ENCODE measurements around the gene KLHL2.

The KLHL2 gene

GRCh38 chr4:165293927-165294649, 86.7 kb downstream of the KLHL2 start:
- peak overlapping the region in 9 of 11 experiments; percentile 1 to 75 (median 54); a peak in 12 of 22 replicates for H3K27ac ChIP-seq
- peaks cover 36 to 100% (median 87%) of the 10 kb centered on the region in 11 experiments for H3K36me3 ChIP-seq
- peaks cover 16 to 56% (median 29%) of the 10 kb centered on the region in 10 experiments for H3K4me1 ChIP-seq
- H3K27me3 ChIP-seq, result no peaks in the 10 kb centered on the region
- peak overlapping the region; percentile 24 to 87 (median 62); a peak in 21 of 22 replicates for H3K4me2 ChIP-seq
- peaks cover 0 to 71% (median 34%) of the 10 kb centered on the region in 11 experiments; a peak in 14 of 22 replicates for H4K20me1 ChIP-seq
- H3K4me3 ChIP-seq, result no peak overlapping the region
- H3K9me3 ChIP-seq (replicated peaks in 1 of 11), result no peaks in the 10 kb centered on the region
- no peak for TF ChIP-seq Cebpa-rat (IDR thresholded peaks at IDR 0.05)
- peak overlapping the region in 6 of 11 experiments; percentile 1 to 60 (median 38); a peak in 4 of 22 replicates for H3K9ac ChIP-seq

GRCh38 chr4:165294907-165295306, 87.5 kb downstream of the KLHL2 start:
- peak overlapping the region in 3 of 10 experiments; percentile 18 to 31 (median 24); a peak in 1 of 20 replicates for H3K4me3 ChIP-seq
- peaks cover 45 to 100% (median 90%) of the 10 kb centered on the region in 11 experiments for H3K36me3 ChIP-seq
- no peak for TF ChIP-seq Cebpa-rat (IDR thresholded peaks at IDR 0.05)
- H3K27me3 ChIP-seq, result no peaks in the 10 kb centered on the region
- peak overlapping the region in 7 of 11 experiments; percentile 1 to 60 (median 32); a peak in 7 of 22 replicates for H3K9ac ChIP-seq
- peaks cover 22 to 56% (median 36%) of the 10 kb centered on the region in 10 experiments for H3K4me1 ChIP-seq
- peak overlapping the region in 10 of 11 experiments; percentile 1 to 75 (median 54); a peak in 16 of 22 replicates for H3K27ac ChIP-seq
- H3K4me2 ChIP-seq, result peak overlapping the region; percentile 24 to 87 (median 62)
- H3K9me3 ChIP-seq (replicated peaks in 1 of 11), result no peaks in the 10 kb centered on the region
- peaks cover 2 to 66% (median 31%) of the 10 kb centered on the region in 11 experiments; a peak in 14 of 22 replicates for H4K20me1 ChIP-seq

DNA sequence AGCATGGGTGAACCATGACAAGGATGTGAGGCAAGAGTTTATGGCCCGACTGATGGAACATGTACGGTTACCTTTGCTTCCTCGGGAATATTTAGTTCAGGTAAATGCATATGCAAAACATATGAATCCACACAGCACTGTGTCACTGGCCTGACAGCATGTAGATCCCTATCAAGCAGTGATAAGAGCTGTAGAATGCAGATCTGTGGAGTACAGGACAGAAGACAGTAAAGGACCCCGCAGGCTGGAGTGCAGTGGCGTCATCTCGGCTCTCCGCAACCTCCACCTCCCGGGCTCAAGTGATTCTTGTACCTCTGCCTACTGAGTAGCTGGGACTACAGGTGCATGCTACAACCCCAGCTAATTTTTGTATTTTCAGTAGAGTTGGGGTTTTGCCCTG, 90.3 kb downstream of the KLHL2 start:
- no peak overlapping the region for H3K9ac ChIP-seq
- peaks cover 40 to 71% (median 57%) of the 10 kb centered on the region in 10 experiments for H3K4me1 ChIP-seq
- no peak overlapping the region for H3K4me3 ChIP-seq
- H4K20me1 ChIP-seq, result peaks cover 6 to 68% (median 26%) of the 10 kb centered on the region in 11 experiments; a peak in 13 of 22 replicates
- H3K4me2 ChIP-seq, result no peak overlapping the region
- no peaks in the 10 kb centered on the region for H3K27me3 ChIP-seq
- no peaks in the 10 kb centered on the region for H3K9me3 ChIP-seq (replicated peaks in 1 of 11)
- no peak for TF ChIP-seq Cebpa-rat (IDR thresholded peaks at IDR 0.05)
- H3K36me3 ChIP-seq, result peaks cover 45 to 99% (median 79%) of the 10 kb centered on the region in 11 experiments
- H3K27ac ChIP-seq, result 0 out of 22 replicates have a peak overlapping the region, but pooled peaks of 1 of the 11 experiments have one; percentile 26

GRCh38 chr4:165299399-165300060, 92.2 kb downstream of the KLHL2 start:
- H3K36me3 ChIP-seq, result peaks cover 64 to 99% (median 83%) of the 10 kb centered on the region in 11 experiments
- H3K4me2 ChIP-seq, result peak overlapping the region in 8 of 11 experiments; percentile 4 to 57 (median 28); a peak in 12 of 22 replicates
- no peak overlapping the region for H3K9ac ChIP-seq
- TF ChIP-seq Cebpa-rat (IDR thresholded peaks at IDR 0.05), result no peak
- H3K9me3 ChIP-seq (replicated peaks in 1 of 11), result no peaks in the 10 kb centered on the region; a peak in 1 of 22 replicates
- peaks cover 2 to 75% (median 21%) of the 10 kb centered on the region in 11 experiments; a peak in 13 of 22 replicates for H4K20me1 ChIP-seq
- peaks cover 32 to 53% (median 45%) of the 10 kb centered on the region in 10 experiments for H3K4me1 ChIP-seq
- no peaks in the 10 kb centered on the region for H3K27me3 ChIP-seq
- H3K4me3 ChIP-seq, result no peak overlapping the region
- peak overlapping the region in 3 of 11 experiments; percentile 30 to 50 (median 41); a peak in 5 of 22 replicates for H3K27ac ChIP-seq

DNA sequence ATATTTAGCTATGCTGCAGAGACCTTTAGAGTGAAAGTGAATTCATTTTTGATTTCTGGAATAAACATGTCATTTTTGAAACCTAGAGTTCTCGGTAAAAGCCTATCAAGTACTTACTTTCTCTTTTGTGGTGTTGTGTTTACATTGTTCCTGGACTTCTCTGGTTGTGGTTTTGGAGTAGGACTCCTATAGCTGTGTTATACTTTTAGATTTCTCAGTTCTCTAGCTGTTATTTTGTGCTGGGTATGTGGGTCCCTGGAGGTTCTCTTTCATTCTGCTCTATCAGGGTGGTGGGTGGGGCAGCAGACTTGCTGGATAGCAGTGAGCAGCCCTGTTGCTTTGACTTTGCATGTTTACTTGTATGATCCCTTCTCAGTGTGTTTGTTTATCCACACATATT, 94.5 kb downstream of the KLHL2 start:
- Histone ChIP-seq H3K4me2 (peak overlapping the region; percentile 13 to 77 (median 43); a peak in 17 of 22 replicates), H3K9me3 (replicated peaks in 1 of 11) (peaks cover 0 to 1% (median 0%) of the 10 kb centered on the region in 11 experiments; a peak in 2 of 22 replicates), H3K4me3 (peak overlapping the region in 2 of 10 experiments; percentile 28 to 36; a peak in 4 of 20 replicates), H3K36me3 (peaks cover 70 to 99% (median 87%) of the 10 kb centered on the region in 11 experiments), H3K27me3 (no peaks in the 10 kb centered on the region), H4K20me1 (peaks cover 0 to 65% (median 12%) of the 10 kb centered on the region in 11 experiments; a peak in 11 of 22 replicates), H3K9ac (peak overlapping the region in 4 of 11 experiments; percentile 2 to 65 (median 47); a peak in 4 of 22 replicates), H3K4me1 (peaks cover 23 to 37% (median 32%) of the 10 kb centered on the region in 10 experiments), H3K27ac (peak overlapping the region in 6 of 11 experiments; percentile 0 to 53 (median 18); a peak in 4 of 22 replicates)
- TF ChIP-seq Cebpa-rat (IDR thresholded peaks at IDR 0.05), result no peak

GRCh38 chr4:165302658-165303057, 95.3 kb downstream of the KLHL2 start:
- H3K4me2 ChIP-seq, result no peak overlapping the region
- TF ChIP-seq Cebpa-rat (IDR thresholded peaks at IDR 0.05), result no peak
- H3K9ac ChIP-seq, result no peak overlapping the region

GRCh38 chr4:165308166-165308565, 100.8 kb downstream of the KLHL2 start:
- H3K4me1 ChIP-seq, result peaks cover 0 to 9% (median 0%) of the 10 kb centered on the region in 10 experiments; a peak in 1 of 20 replicates
- TF ChIP-seq Cebpa-rat (IDR thresholded peaks at IDR 0.05), result no peak
- H3K36me3 ChIP-seq, result peaks cover 86 to 100% (median 99%) of the 10 kb centered on the region in 11 experiments
- H3K4me2 ChIP-seq, result no peak overlapping the region
- no peak overlapping the region for H3K27ac ChIP-seq
- no peak overlapping the region for H3K9ac ChIP-seq
- no peak overlapping the region for H3K4me3 ChIP-seq
- peaks cover 0 to 15% (median 0%) of the 10 kb centered on the region in 11 experiments; a peak in 7 of 22 replicates for H3K9me3 ChIP-seq (replicated peaks in 1 of 11)
- peaks cover 0 to 33% (median 12%) of the 10 kb centered on the region in 11 experiments; a peak in 8 of 22 replicates for H4K20me1 ChIP-seq
- H3K27me3 ChIP-seq, result no peaks in the 10 kb centered on the region

More at GRCh38 chr4:165302658-165303057, 95.3 kb downstream of the KLHL2 start:
- Histone ChIP-seq H3K36me3 (peaks cover 69 to 99% (median 88%) of the 10 kb centered on the region in 11 experiments), H3K4me1 (peaks cover 23 to 37% (median 32%) of the 10 kb centered on the region in 10 experiments), H3K27me3 (no peaks in the 10 kb centered on the region), H3K9me3 (replicated peaks in 1 of 11) (peaks cover 0 to 4% (median 0%) of the 10 kb centered on the region in 11 experiments; a peak in 2 of 22 replicates), H4K20me1 (peaks cover 0 to 64% (median 12%) of the 10 kb centered on the region in 11 experiments; a peak in 11 of 22 replicates), H3K4me3 (no peak overlapping the region), H3K27ac (no peak overlapping the region)

DNA sequence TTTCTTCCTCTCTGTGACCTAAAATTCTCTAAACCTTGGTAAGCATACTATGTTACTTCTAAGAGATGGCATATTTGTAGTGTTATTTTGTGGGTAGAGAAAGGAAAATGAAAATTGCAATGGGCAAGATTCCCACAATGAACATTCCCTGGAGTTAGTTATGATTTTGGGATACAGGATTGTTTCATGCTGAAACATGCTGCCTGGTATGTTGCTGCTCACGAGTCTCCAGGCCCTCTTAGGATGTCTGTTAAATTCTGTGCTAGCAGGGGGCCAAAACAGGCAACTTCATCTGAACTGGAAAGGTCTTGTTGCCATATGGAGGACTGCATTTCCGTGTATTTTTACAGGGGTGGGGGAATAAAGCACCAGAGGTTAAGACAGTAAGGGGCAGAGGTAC, 101.2 kb downstream of the KLHL2 start:
- Histone ChIP-seq H3K4me2 (no peak overlapping the region), H3K9me3 (replicated peaks in 1 of 11) (peaks cover 0 to 15% (median 0%) of the 10 kb centered on the region in 11 experiments; a peak in 7 of 22 replicates), H3K27ac (no peak overlapping the region), H3K9ac (no peak overlapping the region), H3K27me3 (no peaks in the 10 kb centered on the region), H4K20me1 (peaks cover 0 to 29% (median 12%) of the 10 kb centered on the region in 11 experiments; a peak in 8 of 22 replicates), H3K36me3 (peaks cover 86 to 100% (median 99%) of the 10 kb centered on the region in 11 experiments), H3K4me1 (peaks cover 0 to 9% (median 0%) of the 10 kb centered on the region in 10 experiments; a peak in 1 of 20 replicates), H3K4me3 (no peak overlapping the region)
- TF ChIP-seq Cebpa-rat (IDR thresholded peaks at IDR 0.05), result no peak

Data from BLaER1 treated with 17β-estradiol and CSF1 and Interleukin-3, amounts not matched to agents 10 nM and 100 nM (cell line).